ENCODE data around the gene SETD5. TPM values are rescaled to one million over a fixed set of nuclear protein-coding genes. Genes with fewer than 3 reads are reported as not detected.

Gene SETD5
- total and polyA plus RNA-seq, 2 of the 8 experiments (the other 6 are each of a cell fraction or from before 2014, with no cell fraction given), result 108 to 234 TPM

DNA sequence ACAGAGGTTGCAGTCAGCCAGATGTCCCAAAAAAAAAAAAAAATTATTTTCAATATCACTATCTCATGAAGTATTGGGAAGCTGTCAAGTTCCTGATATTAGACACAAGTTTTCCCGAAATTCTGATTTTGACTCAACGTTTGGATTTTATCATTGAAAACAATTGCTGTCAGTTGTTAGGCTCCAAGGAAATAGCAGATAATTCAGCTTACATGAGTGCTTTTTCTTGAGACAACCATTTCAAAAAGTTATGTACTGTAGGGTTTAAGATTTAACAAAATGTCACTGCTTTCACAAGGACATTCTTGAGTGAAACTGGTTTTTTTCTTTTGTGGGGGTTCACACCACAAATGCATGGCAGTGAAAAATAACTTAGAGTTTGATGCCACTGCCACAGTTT, 9.3 kb upstream of the SETD5 start:
- H4K20me1 ChIP-seq (replicated peaks in 1 of 2; ENCODE audit: control insufficient read depth in 1 of 2, insufficient read depth in 2 of 2, low read length in 2 of 2), result peaks cover 3 to 14% of the 10 kb centered on the region in 2 experiments
- no peak overlapping the region for H4K8ac ChIP-seq (ENCODE audit: extremely low read depth, insufficient read depth, low read length)
- no peak overlapping the region for H2BK20ac ChIP-seq (ENCODE audit: low read length)
- H3K79me2 ChIP-seq (ENCODE audit: control insufficient read depth in 1 of 2, insufficient read depth in 2 of 2, low read length in 2 of 2), result peaks cover 12 to 47% of the 10 kb centered on the region in 2 experiments; a peak in 3 of 4 replicates
- H3K4me3 ChIP-seq (ENCODE audit: extremely low read depth in 1 of 4, insufficient read depth in 2 of 4, low read depth in 3 of 4, low read length in 4 of 4), result no peak overlapping the region
- no peak overlapping the region for H2BK15ac ChIP-seq (ENCODE audit: low read length)
- no peak overlapping the region for H2BK12ac ChIP-seq (ENCODE audit: low read depth, low read length)
- no peak overlapping the region for H2BK5ac ChIP-seq (ENCODE audit: low read depth, low read length)
- ChIA-PET POLR2A (ENCODE audit: partially characterized antibody) (interaction anchor here (0.6 to 6.4 kb wide), 13 partner anchors 8 to 708 kb away, joined by 3 to 35 read pairs (median 4); partner anchors contain the start of genes LHFPL4 and THUMPD3), CTCF (ENCODE audit: partially characterized antibody) (interaction anchor here (0.7 to 1.0 kb wide), 2 partner anchors 42 to 294 kb away, joined by 3 read pairs; no protein-coding TSS in a partner anchor)
- FAIRE-seq (no peak), DNase-seq (ENCODE audit: low read depth in 1 of 2, low spot score in 2 of 2) (no peak)
- no peak overlapping the region for H3K14ac ChIP-seq (ENCODE audit: insufficient read length)
- no peak overlapping the region for H4K91ac ChIP-seq (replicated peaks; ENCODE audit: insufficient read length, low read length)
- no peak overlapping the region for H2AFZ ChIP-seq (ENCODE audit: low read length)
- 94% methylated on average over 2 of the region's 2 CpGs; no CpG with 5 or more reads in 1 of the 2 experiments for WGBS, 2 experiments (ENCODE audit: extremely low coverage in 1 of 2, insufficient coverage in 1 of 2, insufficient read length in 1 of 2, insufficient replicate concordance in 2 of 2, low coverage in 1 of 2, low lambda C conversion rate in 2 of 2, missing lambda C conversion rate in 1 of 2)
- no peak overlapping the region for H3K56ac ChIP-seq (replicated peaks; ENCODE audit: insufficient read length, low read depth, low read length)
- H2BK120ac ChIP-seq (replicated peaks; ENCODE audit: low read depth, low read length), result no peak overlapping the region
- H3K9ac ChIP-seq (replicated peaks in 1 of 4; ENCODE audit: extremely low read depth in 1 of 4, low read depth in 3 of 4, low read length in 3 of 4), result no peak overlapping the region
- no peak overlapping the region for H2AK5ac ChIP-seq (ENCODE audit: low read depth, low read length)
- H3K27me3 ChIP-seq (replicated peaks in 1 of 4; ENCODE audit: control insufficient read depth in 3 of 4, extremely low read depth in 1 of 4, insufficient read depth in 3 of 4, low read length in 3 of 4), result no peaks in the 10 kb centered on the region
- H3K4ac ChIP-seq (replicated peaks; ENCODE audit: insufficient read length, low read depth, low read length), result no peak overlapping the region
- no peaks in the 10 kb centered on the region for H3K79me1 ChIP-seq (ENCODE audit: low read depth, low read length)
- no peaks in the 10 kb centered on the region; the same call in 1 of the 2 replicates for H3K23me2 ChIP-seq (ENCODE audit: low read depth, low read length)
- H3K18ac ChIP-seq (ENCODE audit: extremely low read depth, low read length), result no peak overlapping the region
- H3K27ac ChIP-seq (ENCODE audit: low read depth, low read length), result no peak overlapping the region
- no peaks in the 10 kb centered on the region for H3K9me3 ChIP-seq (ENCODE audit: insufficient read depth in 2 of 2, low read depth in 1 of 2, low read length in 1 of 2)
- H3K36me3 ChIP-seq (ENCODE audit: control insufficient read depth in 2 of 4, insufficient read depth in 4 of 4, low read length in 3 of 4), result peaks cover 20 to 95% (median 75%) of the 10 kb centered on the region in 4 experiments; a peak in 7 of 8 replicates
- no peaks in the 10 kb centered on the region for H3K4me1 ChIP-seq (replicated peaks in 1 of 4; ENCODE audit: control insufficient read depth in 3 of 4, insufficient read depth in 4 of 4, low read length in 3 of 4)
- H3K23ac ChIP-seq (ENCODE audit: insufficient read length), result no peak overlapping the region
- no peak overlapping the region for H3K4me2 ChIP-seq (ENCODE audit: insufficient read depth in 1 of 2, low read depth in 2 of 2, low read length in 2 of 2)
- H4K5ac ChIP-seq (ENCODE audit: insufficient read length, low read depth, low read length), result no peak overlapping the region
- no peak for TF ChIP-seq CBX5 (IDR thresholded peaks at IDR 0.05; ENCODE audit: low read depth, low read length)
- TF ChIP-seq SRF (IDR thresholded peaks at IDR 0.05; ENCODE audit: low read depth, low read length), result no peak
- TF ChIP-seq ATF3 (IDR thresholded peaks at IDR 0.05; ENCODE audit: insufficient read depth, low read depth, low read length), result no peak
- no peak for TF ChIP-seq NANOG (IDR thresholded peaks at IDR 0.05; ENCODE audit: insufficient read depth, low read depth, low read length, poor library complexity, severe bottlenecking)
- TF ChIP-seq SIN3A (conservative IDR thresholded peaks at IDR 0.05 in 1 of 2, IDR thresholded peaks at IDR 0.05 in 1 of 2; ENCODE audit: low read depth in 1 of 2, low read length in 2 of 2), result no peak
- TF ChIP-seq, protein P1, sequence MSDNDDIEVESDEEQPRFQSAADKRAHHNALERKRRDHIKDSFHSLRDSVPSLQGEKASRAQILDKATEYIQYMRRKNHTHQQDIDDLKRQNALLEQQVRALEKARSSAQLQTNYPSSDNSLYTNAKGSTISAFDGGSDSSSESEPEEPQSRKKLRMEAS (IDR thresholded peaks at IDR 0.05), result no peak
- TF ChIP-seq EP300 (IDR thresholded peaks at IDR 0.05; ENCODE audit: borderline replicate concordance in 1 of 2, low read depth in 2 of 2, low read length in 2 of 2), result no peak
- TF ChIP-seq YY1 (IDR thresholded peaks at IDR 0.05; ENCODE audit: low read depth, low read length), result no peak
- no peak for TF ChIP-seq GABPA (IDR thresholded peaks at IDR 0.05; ENCODE audit: borderline replicate concordance, insufficient read depth, low read length)
- TF ChIP-seq SAP30 (IDR thresholded peaks at IDR 0.05; ENCODE audit: insufficient read depth, insufficient replicate concordance, low read length), result no peak
- no peak for TF ChIP-seq BACH1 (IDR thresholded peaks at IDR 0.05; ENCODE audit: low read length)
- TF ChIP-seq ZNF274 (IDR thresholded peaks at IDR 0.05; ENCODE audit: borderline replicate concordance, extremely low read depth, low read length), result no peak

Data from H1 (cell line).